GM12891 (cell line): ENCODE measurements around the gene OPALIN.

Experiments used
- PAX5 ChIP-seq: IDR thresholded peaks from 2 replicates; pipeline ENCODE4 v1.6.1; 2011; ENCODE audit warnings: low read length, moderate library complexity, mild to moderate bottlenecking; ENCODE audit not compliant: insufficient read depth, severe bottlenecking
- POLR2A ChIP-seq: IDR thresholded peaks from 2 replicates; pipeline ENCODE4 v1.6.1; 2011; ENCODE audit warnings: low read depth, low read length, control low read depth
- POLR2AphosphoS5 ChIP-seq: IDR thresholded peaks from 2 replicates; pipeline ENCODE4 v1.6.1; 2011; ENCODE audit warnings: low read depth, low read length, control low read depth
- POU2F2 ChIP-seq: IDR thresholded peaks from 2 replicates; pipeline ENCODE4 v1.6.1; 2011; ENCODE audit warnings: low read depth, mild to moderate bottlenecking, control low read depth, low read length, moderate library complexity
- SPI1 ChIP-seq: IDR thresholded peaks from 2 replicates; pipeline ENCODE4 v1.6.1; 2011; ENCODE audit warnings: low read depth, low read length, control low read depth
- TAF1 ChIP-seq: IDR thresholded peaks from 2 replicates; pipeline ENCODE4 v1.6.1; 2011; ENCODE audit warnings: low read depth, low read length, control low read depth

- no peak for TF ChIP-seq POLR2A
- TF ChIP-seq POLR2AphosphoS5 = no peak
- TF ChIP-seq SPI1 = no peak
- no peak for TF ChIP-seq TAF1
- no peak for TF ChIP-seq POU2F2
- TF ChIP-seq PAX5 = no peak
These were observed 814 bp upstream of the OPALIN start for GRCh38 chr10:96359616-96360015.
